ENCODE results near the gene INAFM2. TPM values are rescaled to one million over a fixed set of nuclear protein-coding genes. Genes with fewer than 3 reads are reported as not detected.

Gene INAFM2
- total and polyA plus RNA-seq, 2 experiments from 2014 or later: 18.1 to 32.7 TPM

DNA sequence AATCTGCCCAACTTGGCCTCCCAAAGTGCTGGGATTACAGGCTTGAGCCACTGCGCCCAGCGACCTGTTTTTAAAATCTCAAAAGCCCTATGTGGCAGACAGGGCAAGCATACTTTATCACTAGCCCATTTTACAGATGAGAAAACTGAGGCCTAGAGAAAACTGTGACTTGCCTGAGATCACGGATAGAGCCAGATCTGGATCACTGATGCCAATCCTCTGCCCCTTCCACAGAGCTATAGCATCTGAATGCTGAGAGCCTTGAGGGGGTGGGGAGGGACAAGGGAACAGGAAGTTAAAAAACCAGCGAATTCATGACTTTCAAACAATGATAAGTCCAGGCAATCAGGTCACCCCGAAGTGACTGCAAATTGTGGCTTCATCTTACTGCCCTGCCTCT, 48.0 kb upstream of the INAFM2 start (continued):
- TF ChIP-seq, protein P1, sequence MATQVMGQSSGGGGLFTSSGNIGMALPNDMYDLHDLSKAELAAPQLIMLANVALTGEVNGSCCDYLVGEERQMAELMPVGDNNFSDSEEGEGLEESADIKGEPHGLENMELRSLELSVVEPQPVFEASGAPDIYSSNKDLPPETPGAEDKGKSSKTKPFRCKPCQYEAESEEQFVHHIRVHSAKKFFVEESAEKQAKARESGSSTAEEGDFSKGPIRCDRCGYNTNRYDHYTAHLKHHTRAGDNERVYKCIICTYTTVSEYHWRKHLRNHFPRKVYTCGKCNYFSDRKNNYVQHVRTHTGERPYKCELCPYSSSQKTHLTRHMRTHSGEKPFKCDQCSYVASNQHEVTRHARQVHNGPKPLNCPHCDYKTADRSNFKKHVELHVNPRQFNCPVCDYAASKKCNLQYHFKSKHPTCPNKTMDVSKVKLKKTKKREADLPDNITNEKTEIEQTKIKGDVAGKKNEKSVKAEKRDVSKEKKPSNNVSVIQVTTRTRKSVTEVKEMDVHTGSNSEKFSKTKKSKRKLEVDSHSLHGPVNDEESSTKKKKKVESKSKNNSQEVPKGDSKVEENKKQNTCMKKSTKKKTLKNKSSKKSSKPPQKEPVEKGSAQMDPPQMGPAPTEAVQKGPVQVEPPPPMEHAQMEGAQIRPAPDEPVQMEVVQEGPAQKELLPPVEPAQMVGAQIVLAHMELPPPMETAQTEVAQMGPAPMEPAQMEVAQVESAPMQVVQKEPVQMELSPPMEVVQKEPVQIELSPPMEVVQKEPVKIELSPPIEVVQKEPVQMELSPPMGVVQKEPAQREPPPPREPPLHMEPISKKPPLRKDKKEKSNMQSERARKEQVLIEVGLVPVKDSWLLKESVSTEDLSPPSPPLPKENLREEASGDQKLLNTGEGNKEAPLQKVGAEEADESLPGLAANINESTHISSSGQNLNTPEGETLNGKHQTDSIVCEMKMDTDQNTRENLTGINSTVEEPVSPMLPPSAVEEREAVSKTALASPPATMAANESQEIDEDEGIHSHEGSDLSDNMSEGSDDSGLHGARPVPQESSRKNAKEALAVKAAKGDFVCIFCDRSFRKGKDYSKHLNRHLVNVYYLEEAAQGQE (IDR thresholded peaks at IDR 0.05; ENCODE audit: unreplicated experiment): no peak
- TF ChIP-seq CREB1 (CRISPR knock-in tag; IDR thresholded peaks at IDR 0.05; ENCODE audit: low read depth) (no peak), ZNF114 (CRISPR knock-in tag; IDR thresholded peaks at IDR 0.05) (no peak), EZH2phosphoT487 (IDR thresholded peaks at IDR 0.05; ENCODE audit: unreplicated experiment) (no peak)
- TF ChIP-seq, protein P2, sequence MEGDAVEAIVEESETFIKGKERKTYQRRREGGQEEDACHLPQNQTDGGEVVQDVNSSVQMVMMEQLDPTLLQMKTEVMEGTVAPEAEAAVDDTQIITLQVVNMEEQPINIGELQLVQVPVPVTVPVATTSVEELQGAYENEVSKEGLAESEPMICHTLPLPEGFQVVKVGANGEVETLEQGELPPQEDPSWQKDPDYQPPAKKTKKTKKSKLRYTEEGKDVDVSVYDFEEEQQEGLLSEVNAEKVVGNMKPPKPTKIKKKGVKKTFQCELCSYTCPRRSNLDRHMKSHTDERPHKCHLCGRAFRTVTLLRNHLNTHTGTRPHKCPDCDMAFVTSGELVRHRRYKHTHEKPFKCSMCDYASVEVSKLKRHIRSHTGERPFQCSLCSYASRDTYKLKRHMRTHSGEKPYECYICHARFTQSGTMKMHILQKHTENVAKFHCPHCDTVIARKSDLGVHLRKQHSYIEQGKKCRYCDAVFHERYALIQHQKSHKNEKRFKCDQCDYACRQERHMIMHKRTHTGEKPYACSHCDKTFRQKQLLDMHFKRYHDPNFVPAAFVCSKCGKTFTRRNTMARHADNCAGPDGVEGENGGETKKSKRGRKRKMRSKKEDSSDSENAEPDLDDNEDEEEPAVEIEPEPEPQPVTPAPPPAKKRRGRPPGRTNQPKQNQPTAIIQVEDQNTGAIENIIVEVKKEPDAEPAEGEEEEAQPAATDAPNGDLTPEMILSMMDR (conservative IDR thresholded peaks at IDR 0.05; ENCODE audit: low read depth in 2 of 2): no peak

DNA sequence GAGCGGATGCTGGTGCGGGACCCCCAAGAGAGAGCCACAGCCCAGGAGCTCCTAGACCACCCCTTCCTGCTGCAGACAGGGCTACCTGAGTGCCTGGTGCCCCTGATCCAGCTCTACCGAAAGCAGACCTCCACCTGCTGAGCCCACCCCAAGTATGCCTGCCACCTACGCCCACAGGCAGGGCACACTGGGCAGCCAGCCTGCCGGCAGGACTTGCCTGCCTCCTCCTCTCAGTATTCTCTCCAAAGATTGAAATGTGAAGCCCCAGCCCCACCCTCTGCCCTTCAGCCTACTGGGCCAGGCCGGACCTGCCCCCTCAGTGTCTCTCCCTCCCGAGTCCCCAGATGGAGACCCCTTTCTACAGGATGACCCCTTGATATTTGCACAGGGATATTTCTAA, 47.5 kb upstream of the INAFM2 start:
- Mint-ChIP-seq H3K36me3 (ENCODE audit: low read depth) (no peaks in the 10 kb centered on the region; the same call in 2 of the 3 replicates), H3K4me3 (no peak overlapping the region), H3K27me3 (ENCODE audit: insufficient read depth, low read depth, poor library complexity) (peaks cover 44% of the 10 kb centered on the region), H3K27ac (no peak overlapping the region), H3K4me1 (peaks cover 46% of the 10 kb centered on the region), H3K9me3 (no peaks in the 10 kb centered on the region)
- ATAC-seq: no peak
- no peak overlapping the region for H3K4me3 ChIP-seq
- no peak overlapping the region for H2AFZ ChIP-seq
- H3K27me3 ChIP-seq (ENCODE audit: insufficient read depth): peaks cover 28% of the 10 kb centered on the region
- no peak overlapping the region for H3K4me2 ChIP-seq
- H4K20me1 ChIP-seq (replicated peaks; ENCODE audit: insufficient read depth): no peaks in the 10 kb centered on the region
- peaks cover 23% of the 10 kb centered on the region for H3K4me1 ChIP-seq (ENCODE audit: insufficient read depth)
- no peak overlapping the region for H3K27ac ChIP-seq (ENCODE audit: low read depth)
- peaks cover 14% of the 10 kb centered on the region for H3F3A ChIP-seq (replicated peaks; ENCODE audit: low read depth)
- no peaks in the 10 kb centered on the region for H3K79me2 ChIP-seq (replicated peaks; ENCODE audit: insufficient read depth)
- no peaks in the 10 kb centered on the region for H3K9me2 ChIP-seq (ENCODE audit: insufficient read depth)
- H3K36me3 ChIP-seq (ENCODE audit: insufficient read depth): no peaks in the 10 kb centered on the region
- DNase-seq (ENCODE audit: low spot score): no peak
- no peak for TF ChIP-seq ZNF331 (CRISPR knock-in tag; IDR thresholded peaks at IDR 0.05; ENCODE audit: low read depth)
- no peak for TF ChIP-seq JUNB (IDR thresholded peaks at IDR 0.05; ENCODE audit: unreplicated experiment)
- TF ChIP-seq EZH2phosphoT487 (IDR thresholded peaks at IDR 0.05; ENCODE audit: unreplicated experiment): no peak
- TF ChIP-seq, protein P1 (IDR thresholded peaks at IDR 0.05; ENCODE audit: unreplicated experiment): no peak
- TF ChIP-seq ZNF114 (CRISPR knock-in tag; IDR thresholded peaks at IDR 0.05): no peak
- no peak for TF ChIP-seq NANOG (IDR thresholded peaks at IDR 0.05; ENCODE audit: borderline replicate concordance)
- TF ChIP-seq POLR2AphosphoS5 (IDR thresholded peaks at IDR 0.05; ENCODE audit: low read depth): no peak
- no peak for TF ChIP-seq EZH2 (IDR thresholded peaks at IDR 0.05; ENCODE audit: low read depth, unreplicated experiment)

Data from GM23338 (cell line).